Choroid plexus epithelial cell (primary cell): ENCODE data around the gene DCBLD1.
"Not testable (repeated sequence)": the region's sequence is repeated elsewhere in the genome, so short reads cannot be mapped to it uniquely, and the experiment has no call there.

Experiments used
- DNase-seq: peaks from one replicate; pipeline ENCODE4 v3.0.0-alpha.2; 2010; ENCODE audit warnings: low read depth
- H3K4me3 ChIP-seq: 2 replicates; pipeline ENCODE4 v1.5.1; 2011; ENCODE audit warnings: low read depth, mild to moderate bottlenecking, control low read depth, low read length, moderate library complexity
- CTCF ChIP-seq: conservative IDR thresholded peaks from 2 replicates; pipeline ENCODE4 v1.5.1; 2011; ENCODE audit warnings: low read depth, mild to moderate bottlenecking, control low read depth, inconsistent platforms, low read length, moderate library complexity

Gene DCBLD1

GRCh38 chr6:117463762-117464665 is 18.5 kb upstream of the DCBLD1 start:
- H3K4me3 ChIP-seq, result no peak overlapping the region
- DNase-seq, result peak; percentile 64

GRCh38 chr6:117464700-117465099 is 17.8 kb upstream of the DCBLD1 start:
- no peak for TF ChIP-seq CTCF
- no peak overlapping the region for H3K4me3 ChIP-seq
- DNase-seq, result no peak

More at GRCh38 chr6:117463762-117464665, 18.5 kb upstream of the DCBLD1 start:
- TF ChIP-seq CTCF, result no peak

GRCh38 chr6:117465691-117466090 is 16.8 kb upstream of the DCBLD1 start:
- no peak overlapping the region for H3K4me3 ChIP-seq
- no peak for DNase-seq
- TF ChIP-seq CTCF, result no peak

DNA sequence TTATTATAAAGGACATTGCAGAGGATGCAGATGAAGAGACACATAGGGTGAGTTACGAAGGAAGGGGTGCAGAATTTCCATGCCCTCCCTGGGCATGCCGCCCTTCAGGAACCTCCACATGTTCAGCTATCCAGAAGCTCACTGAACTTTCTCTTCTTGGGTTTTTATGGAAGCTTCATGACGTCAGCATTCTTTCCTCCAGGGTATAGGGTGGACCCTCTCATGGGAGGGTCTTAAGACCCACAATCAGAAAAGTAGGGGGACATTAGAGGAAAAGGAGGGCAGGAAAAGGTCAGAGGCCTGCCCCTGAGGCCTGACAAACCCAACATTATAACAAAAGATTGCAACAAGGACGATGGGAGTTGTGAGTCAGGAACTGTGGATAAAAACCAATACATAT is 14.6 kb upstream of the DCBLD1 start:
- no peak for TF ChIP-seq CTCF
- DNase-seq, result no peak
- H3K4me3 ChIP-seq, result no peak overlapping the region

DNA sequence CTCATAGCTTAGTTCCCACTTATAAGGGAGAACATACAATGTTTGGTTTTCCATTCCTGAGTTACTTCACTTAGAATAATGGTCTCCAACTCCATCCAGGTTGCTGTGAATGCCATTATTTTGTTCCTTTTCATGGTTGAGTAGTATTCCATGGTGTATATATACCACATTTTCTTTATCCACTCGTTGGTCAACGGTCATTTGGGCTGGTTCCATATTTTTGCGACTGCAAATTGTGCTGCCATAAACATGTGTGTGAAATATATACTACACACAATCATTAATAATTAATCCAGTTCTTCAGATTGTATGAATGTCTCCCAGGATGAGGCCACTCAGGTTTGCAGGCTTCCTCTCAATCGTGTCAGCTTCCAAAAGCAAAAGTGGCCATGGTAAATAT is 13.9 kb upstream of the DCBLD1 start:
- DNase-seq, result not testable (repeated sequence)

DNA sequence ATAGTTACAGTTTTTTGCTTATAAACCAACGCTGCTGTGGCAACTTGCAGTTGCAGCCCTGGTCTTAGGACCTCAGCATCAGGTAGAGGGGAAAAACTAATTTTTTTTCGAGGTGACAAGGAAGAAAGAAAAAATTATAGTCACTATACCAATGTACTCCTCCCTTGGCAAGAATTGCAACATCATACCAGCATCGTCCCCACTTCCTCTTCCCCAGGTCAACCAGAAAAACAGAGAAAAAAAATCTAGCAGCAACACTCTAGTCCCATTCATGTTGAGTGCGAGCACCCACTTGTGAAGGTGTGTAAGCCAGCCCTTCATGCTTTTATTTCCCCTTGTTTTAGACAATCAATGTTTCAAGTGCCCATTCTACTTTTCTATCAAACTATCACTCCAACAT is 13.1 kb upstream of the DCBLD1 start:
- H3K4me3 ChIP-seq, result no peak overlapping the region
- no peak for DNase-seq
- TF ChIP-seq CTCF, result no peak

More for the DNA sequence above, 13.9 kb upstream of the DCBLD1 start:
- H3K4me3 ChIP-seq, result not testable (repeated sequence)

- no peak overlapping the region for H3K4me3 ChIP-seq
- no peak for TF ChIP-seq CTCF
- no peak for DNase-seq
Observed at GRCh38 chr6:117469791-117470190, 12.7 kb upstream of the DCBLD1 start.
